NT2/D1 (cell line): ENCODE results near the gene STAT5B.
"Not testable (repeated sequence)": the region's sequence is repeated elsewhere in the genome, so short reads cannot be mapped to it uniquely, and the experiment has no call there.

Experiments used
- DNase-seq: peaks from one replicate; pipeline ENCODE4 v3.0.0-alpha.2; 2011; ENCODE audit warnings: low read depth, low spot score
- H3K27me3 ChIP-seq: 2 replicates; pipeline ENCODE4 v1.6.0; 2011; ENCODE audit warnings: mild to moderate bottlenecking; ENCODE audit not compliant: insufficient read length, insufficient read depth
- H3K36me3 ChIP-seq: 2 replicates; pipeline ENCODE4 v1.6.1; 2011; ENCODE audit warnings: mild to moderate bottlenecking, low read length, mixed read lengths; ENCODE audit not compliant: insufficient read depth, insufficient read length
- H3K4me1 ChIP-seq: 2 replicates; pipeline ENCODE4 v1.5.1; 2011; ENCODE audit not compliant: insufficient read depth, insufficient read length
- H3K4me3 ChIP-seq: 2 replicates; pipeline ENCODE4 v1.5.1; 2011; ENCODE audit warnings: low read depth; ENCODE audit not compliant: insufficient read length
- H3K9ac ChIP-seq: 2 replicates; pipeline ENCODE4 v1.6.0; 2011; ENCODE audit warnings: low read depth; ENCODE audit not compliant: insufficient read length
- H3K9me3 ChIP-seq: 2 replicates; pipeline ENCODE4 v1.5.1; 2011; ENCODE audit warnings: mild to moderate bottlenecking, low read length; ENCODE audit not compliant: insufficient read depth
- SUZ12 ChIP-seq: IDR thresholded peaks from 2 replicates; pipeline ENCODE4 v1.6.1; 2011; ENCODE audit not compliant: insufficient read length, insufficient read depth; ENCODE audit errors: extremely low read depth
- YY1 ChIP-seq: IDR thresholded peaks from 2 replicates; pipeline ENCODE4 v1.6.1; 2011; ENCODE audit not compliant: insufficient read length, insufficient read depth
- ZNF274 ChIP-seq: IDR thresholded peaks from 2 replicates; pipeline ENCODE4 v1.6.1; 2011; ENCODE audit warnings: mild to moderate bottlenecking, low read depth, low read length

The STAT5B gene

DNA sequence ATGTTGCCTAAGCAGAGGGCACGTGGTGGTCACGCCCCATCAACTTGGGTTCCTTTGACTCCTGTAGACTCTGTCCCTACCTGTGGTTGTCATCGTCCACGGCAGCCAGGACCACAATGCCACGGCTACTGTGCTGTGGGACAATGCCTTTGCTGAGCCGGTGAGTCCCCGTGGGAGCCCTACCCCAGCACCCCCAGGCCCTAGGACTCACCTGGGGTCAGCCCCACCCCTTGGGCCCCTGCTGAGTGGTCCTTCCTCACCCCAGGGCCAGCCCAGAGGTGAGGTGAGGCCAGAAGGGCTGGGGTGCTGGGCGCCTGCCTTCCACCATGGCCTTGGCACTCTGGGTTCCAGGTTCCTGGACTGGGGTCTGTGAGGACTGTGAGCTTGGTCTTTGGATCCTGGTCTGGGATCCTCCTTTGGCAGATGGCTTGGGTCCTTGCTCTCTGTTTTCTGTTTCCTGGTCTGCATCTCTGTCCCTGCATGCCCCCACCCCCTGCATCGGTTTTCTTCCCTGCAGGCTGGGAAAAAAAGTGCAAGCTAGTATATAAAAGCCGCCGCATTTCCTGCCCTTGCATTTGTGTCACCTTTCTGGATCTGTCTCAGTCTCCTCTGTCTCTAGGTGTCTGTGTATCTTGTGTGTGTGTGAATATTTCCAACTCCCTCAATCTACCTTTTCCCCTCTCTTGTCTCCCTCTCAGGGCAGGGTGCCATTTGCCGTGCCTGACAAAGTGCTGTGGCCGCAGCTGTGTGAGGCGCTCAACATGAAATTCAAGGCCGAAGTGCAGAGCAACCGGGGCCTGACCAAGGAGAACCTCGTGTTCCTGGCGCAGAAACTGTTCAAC lies 29.6 kb upstream of the STAT5B start:
- peaks cover 4% of the 10 kb centered on the region for H3K4me1 ChIP-seq
- TF ChIP-seq SUZ12 (no peak), YY1 (no peak), ZNF274 (no peak)
- no peaks in the 10 kb centered on the region for H3K27me3 ChIP-seq
- no peak overlapping the region for H3K9ac ChIP-seq
- H3K4me3 ChIP-seq: no peak overlapping the region
- no peaks in the 10 kb centered on the region for H3K9me3 ChIP-seq
- DNase-seq: no peak
- H3K36me3 ChIP-seq: peaks cover 9% of the 10 kb centered on the region

DNA sequence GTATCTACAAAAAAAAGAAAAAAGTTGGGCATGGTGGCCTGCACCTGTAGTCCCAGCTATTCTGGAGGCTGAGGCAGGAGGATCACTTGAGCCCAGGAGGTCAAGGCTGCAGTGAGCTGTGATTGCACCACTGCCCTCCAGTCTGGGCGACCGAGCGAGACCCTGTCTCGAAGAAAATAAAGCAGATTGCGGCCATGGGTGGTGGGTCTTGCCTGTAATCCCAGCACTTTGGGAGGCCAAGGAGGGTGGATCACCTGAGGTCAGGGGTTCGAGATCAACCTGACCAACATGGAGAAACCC lies 28.8 kb upstream of the STAT5B start:
- not testable (repeated sequence) for DNase-seq, H3K27me3 ChIP-seq, H3K36me3 ChIP-seq, H3K4me3 ChIP-seq, H3K9me3 ChIP-seq, H3K9ac ChIP-seq, H3K4me1 ChIP-seq

DNA sequence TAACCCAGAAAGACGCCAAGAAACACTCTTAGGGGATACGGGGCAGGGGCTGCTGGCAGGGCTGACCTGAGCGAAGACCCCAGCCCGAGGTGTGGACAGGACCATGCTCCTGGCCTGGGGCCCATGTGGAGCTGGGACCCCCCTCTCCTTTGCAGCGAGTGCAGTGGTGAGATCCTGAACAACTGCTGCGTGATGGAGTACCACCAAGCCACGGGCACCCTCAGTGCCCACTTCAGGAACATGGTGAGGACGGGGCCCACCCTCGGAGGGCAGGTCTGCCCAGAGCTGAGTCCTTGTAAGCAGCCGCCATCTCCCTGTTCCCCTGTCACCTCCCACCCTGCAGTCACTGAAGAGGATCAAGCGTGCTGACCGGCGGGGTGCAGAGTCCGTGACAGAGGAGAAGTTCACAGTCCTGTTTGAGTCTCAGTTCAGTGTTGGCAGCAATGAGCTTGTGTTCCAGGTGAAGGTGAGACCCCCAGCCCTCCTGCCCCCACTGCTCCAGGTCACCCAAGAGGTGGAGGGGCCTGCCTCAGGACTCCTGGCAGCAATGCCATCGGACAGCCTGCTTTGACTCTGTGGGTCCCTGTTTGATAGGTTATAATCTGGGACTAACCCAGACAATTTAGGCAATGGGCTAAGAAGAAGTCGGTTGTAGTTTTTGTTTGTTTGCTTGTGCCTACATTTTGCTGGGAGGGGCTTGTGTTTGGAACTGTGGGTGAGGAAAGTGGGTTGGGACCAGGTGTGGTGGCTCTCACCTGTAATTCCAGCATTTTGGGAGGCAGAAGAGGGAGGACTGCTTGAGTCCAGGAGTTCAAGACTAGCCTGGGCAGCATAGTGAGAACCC lies 28.2 kb upstream of the STAT5B start:
- DNase-seq: no peak
- TF ChIP-seq ZNF274: no peak
- no peak for TF ChIP-seq YY1
- no peak for TF ChIP-seq SUZ12
- Histone ChIP-seq H3K9me3 (no peaks in the 10 kb centered on the region), H3K4me1 (no peaks in the 10 kb centered on the region), H3K36me3 (peaks cover 7% of the 10 kb centered on the region), H3K4me3 (no peak overlapping the region), H3K27me3 (no peaks in the 10 kb centered on the region), H3K9ac (no peak overlapping the region)

DNA sequence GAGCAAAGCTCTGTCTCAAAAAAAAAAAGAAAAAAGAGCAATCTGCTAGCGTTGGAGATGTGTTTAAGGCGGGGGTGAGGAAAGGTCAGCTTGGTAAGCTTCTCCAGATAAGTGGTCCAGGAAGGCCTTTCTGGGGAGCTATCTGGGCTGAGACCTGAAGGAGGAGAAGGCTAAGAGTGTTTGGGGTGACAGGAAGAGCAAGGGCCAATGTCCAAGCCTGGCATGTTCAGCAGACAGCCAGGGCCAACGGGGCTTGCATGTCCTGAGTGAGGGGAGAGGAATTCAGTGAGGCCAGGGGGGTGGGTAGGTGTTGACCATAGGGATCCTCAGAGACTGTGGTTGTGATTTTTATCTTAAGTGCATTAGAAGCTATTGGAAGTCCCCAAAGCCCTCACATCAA lies 27.5 kb upstream of the STAT5B start:
- Histone ChIP-seq H3K9ac (no peak overlapping the region), H3K9me3 (no peaks in the 10 kb centered on the region), H3K36me3 (peaks cover 7% of the 10 kb centered on the region), H3K27me3 (no peaks in the 10 kb centered on the region), H3K4me3 (no peak overlapping the region), H3K4me1 (no peaks in the 10 kb centered on the region)
- TF ChIP-seq SUZ12: no peak
- no peak for TF ChIP-seq YY1
- TF ChIP-seq ZNF274: no peak
- DNase-seq: no peak

DNA sequence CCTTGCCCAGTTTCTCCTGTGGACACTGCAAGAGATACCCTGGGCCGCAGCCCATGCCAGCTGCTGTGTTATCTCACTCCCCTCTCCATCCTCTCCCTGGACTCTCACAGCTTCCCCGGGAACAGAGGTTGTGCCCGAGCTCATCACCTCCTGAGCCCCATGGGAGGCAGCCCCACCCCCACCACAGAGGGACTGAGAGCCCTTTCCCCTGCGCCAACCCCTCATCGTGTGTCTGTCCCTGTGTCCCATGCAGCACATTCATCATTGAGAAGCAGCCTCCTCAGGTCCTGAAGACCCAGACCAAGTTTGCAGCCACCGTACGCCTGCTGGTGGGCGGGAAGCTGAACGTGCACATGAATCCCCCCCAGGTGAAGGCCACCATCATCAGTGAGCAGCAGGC lies 24.8 kb upstream of the STAT5B start:
- H3K36me3 ChIP-seq: peaks cover 7% of the 10 kb centered on the region
- no peak overlapping the region for H3K9ac ChIP-seq
- no peaks in the 10 kb centered on the region for H3K4me1 ChIP-seq
- DNase-seq: no peak
- H3K27me3 ChIP-seq: no peaks in the 10 kb centered on the region
- TF ChIP-seq ZNF274 (no peak), SUZ12 (no peak), YY1 (no peak)
- no peaks in the 10 kb centered on the region for H3K9me3 ChIP-seq
- no peak overlapping the region for H3K4me3 ChIP-seq

DNA sequence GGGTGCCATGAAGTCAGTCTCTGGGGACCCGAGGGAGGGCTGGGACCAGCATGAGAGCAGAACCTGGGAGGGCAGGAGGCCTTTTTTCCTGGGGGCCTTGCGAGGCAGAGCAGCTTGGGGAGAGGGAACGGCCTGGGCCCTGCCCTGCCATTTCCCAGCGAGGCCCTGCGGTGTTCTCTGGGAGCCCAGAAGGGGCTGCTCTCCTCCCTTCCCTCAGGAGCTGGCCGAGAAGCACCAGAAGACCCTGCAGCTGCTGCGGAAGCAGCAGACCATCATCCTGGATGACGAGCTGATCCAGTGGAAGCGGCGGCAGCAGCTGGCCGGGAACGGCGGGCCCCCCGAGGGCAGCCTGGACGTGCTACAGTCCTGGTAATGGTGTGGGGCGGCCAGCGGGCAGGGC lies 23.7 kb upstream of the STAT5B start:
- H3K9me3 ChIP-seq, H3K27me3 ChIP-seq, H3K4me3 ChIP-seq, H3K4me1 ChIP-seq, DNase-seq, H3K9ac ChIP-seq: not testable (repeated sequence)
- H3K36me3 ChIP-seq: peaks cover 11% of the 10 kb centered on the region

DNA sequence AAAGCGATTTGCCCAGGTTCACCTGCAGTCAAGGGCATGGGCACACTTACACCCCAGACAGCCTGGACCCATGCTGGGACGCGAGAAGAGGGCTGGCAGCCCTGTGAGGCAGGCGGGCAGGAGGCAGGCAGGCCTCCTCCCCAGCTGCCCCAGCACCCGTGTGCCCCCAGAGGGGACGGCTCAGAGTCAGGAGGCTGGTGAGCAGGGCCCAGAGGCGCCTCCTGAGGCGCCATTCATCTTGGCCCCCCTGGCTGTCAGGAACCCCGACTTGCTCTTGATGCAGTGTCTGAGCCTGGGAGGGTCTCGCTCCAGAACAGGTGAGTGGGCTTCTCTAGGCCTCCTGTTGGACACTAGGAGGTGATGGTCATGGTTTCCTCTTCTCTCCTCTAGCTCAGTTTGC lies 23.2 kb upstream of the STAT5B start:
- not testable (repeated sequence) for H3K9me3 ChIP-seq, H3K4me3 ChIP-seq, H3K27me3 ChIP-seq, H3K4me1 ChIP-seq, DNase-seq, H3K9ac ChIP-seq
- H3K36me3 ChIP-seq: peaks cover 11% of the 10 kb centered on the region

DNA sequence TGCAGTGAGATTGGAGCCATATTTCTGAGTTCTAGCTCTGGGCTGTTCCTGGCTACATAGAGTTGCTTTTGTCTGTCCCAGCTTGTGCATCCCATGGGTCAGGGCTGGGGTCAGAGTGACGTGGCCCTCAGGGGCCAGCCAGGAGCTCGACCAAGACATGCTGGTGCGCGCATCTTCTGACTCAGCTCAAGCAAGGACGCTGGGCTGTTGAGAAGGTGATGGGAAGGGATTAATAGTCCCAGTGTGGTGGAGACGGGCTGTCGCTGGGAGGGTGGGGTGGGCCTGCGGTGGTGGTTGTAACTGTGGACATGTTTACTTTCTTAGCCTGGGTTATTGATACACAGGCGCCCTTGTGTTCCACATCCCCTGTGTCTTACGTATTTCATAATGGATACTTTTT lies 21.6 kb upstream of the STAT5B start:
- H3K9ac ChIP-seq, H3K4me3 ChIP-seq, H3K27me3 ChIP-seq, H3K9me3 ChIP-seq, DNase-seq, H3K4me1 ChIP-seq: not testable (repeated sequence)
- H3K36me3 ChIP-seq: peaks cover 11% of the 10 kb centered on the region
